ENCODE measurements around the gene TRPM7.

Gene TRPM7

DNA sequence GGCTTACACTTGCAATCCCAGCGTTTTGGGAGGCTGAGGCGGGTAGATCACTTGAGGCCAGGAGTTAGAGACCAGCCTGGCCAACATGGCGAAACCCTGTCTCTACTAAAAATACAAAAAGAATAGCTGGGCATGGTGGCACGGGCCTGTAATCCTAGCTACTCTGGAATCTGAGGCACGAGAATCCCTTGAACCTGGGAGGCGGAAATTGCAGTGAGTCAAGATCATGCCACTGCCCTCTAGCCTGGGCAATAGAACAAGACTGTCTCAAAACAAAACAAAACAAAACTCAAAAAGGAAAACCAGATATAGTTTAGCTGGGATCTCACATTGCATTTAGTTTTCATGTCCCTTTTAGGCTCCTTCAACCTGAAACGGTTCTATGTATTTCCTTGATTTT, 137.3 kb downstream of the TRPM7 start:
- H3K27ac ChIP-seq (ENCODE audit: insufficient read depth, low read length, poor library complexity, severe bottlenecking): no peak overlapping the region
- H3K4me1 ChIP-seq (ENCODE audit: control insufficient read depth, insufficient read depth, low read length, poor library complexity, severe bottlenecking): no peaks in the 10 kb centered on the region
- DNase-seq: no peak
- H3K9me3 ChIP-seq (ENCODE audit: control insufficient read depth, low read length): no peaks in the 10 kb centered on the region
- H3K36me3 ChIP-seq (ENCODE audit: control insufficient read depth, insufficient read depth, low read length): no peaks in the 10 kb centered on the region
- no peaks in the 10 kb centered on the region for H3K27me3 ChIP-seq (replicated peaks; ENCODE audit: control insufficient read depth, insufficient read depth, low read length, poor library complexity, severe bottlenecking)
- H3K4me3 ChIP-seq (ENCODE audit: insufficient read depth, low read depth, low read length, poor library complexity, severe bottlenecking): no peak overlapping the region

DNA sequence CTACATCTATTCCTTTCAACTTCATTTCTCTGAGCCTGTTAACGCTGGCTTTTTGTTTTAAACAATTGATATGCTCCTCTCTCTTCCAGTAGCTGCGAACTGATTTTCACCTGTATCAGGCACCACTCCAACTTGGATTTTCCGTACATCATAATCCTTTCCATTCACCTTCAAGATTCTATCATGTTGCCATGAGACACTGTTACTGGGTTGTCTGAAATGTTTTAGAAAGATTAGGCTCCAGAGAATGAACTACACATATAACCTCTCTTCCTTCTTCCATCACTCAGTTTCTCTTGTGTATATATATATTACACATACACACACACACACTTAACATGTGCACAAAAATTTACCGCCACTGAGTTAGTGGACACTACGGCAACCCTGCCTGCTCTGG, 140.0 kb downstream of the TRPM7 start, which contains the start of gene USP50:
Gene USP50, minus strand, starts transcription at position 101 of the 400 bp plus-strand sequence. CDS start 141 bp downstream, outside the sequence.
- Histone ChIP-seq H3K27ac (ENCODE audit: insufficient read depth, low read length, poor library complexity, severe bottlenecking) (no peak within 1 kb of the TSS), H3K4me3 (ENCODE audit: insufficient read depth, low read depth, low read length, poor library complexity, severe bottlenecking) (no peak within 1 kb of the TSS), H3K27me3 (replicated peaks; ENCODE audit: control insufficient read depth, insufficient read depth, low read length, poor library complexity, severe bottlenecking) (no peaks in the 10 kb centered on the region), H3K36me3 (ENCODE audit: control insufficient read depth, insufficient read depth, low read length) (no peaks in the 10 kb centered on the region), H3K9me3 (ENCODE audit: control insufficient read depth, low read length) (no peaks in the 10 kb centered on the region), H3K4me1 (ENCODE audit: control insufficient read depth, insufficient read depth, low read length, poor library complexity, severe bottlenecking) (no peaks in the 10 kb centered on the region)
- DNase-seq: no peak

DNA sequence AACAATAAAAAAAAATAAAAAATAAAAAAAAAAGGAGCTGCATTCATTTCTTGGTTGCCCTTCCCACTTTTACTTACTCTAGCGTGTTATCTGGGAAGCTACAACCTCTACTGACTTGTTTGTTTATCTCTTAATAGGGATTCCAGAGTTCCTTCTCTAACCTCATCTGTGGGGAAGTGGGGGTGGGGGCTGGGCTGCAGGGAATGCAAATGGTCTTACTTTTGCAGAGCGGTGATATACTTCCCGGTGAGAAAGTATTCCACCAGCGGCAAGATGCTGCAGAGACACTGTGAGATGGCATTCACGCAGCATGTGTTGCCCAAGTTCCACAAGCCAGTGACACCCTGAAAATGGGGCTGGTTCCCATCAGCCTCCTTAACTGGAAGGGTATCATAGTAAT, 142.2 kb downstream of the TRPM7 start:
- H3K4me3 ChIP-seq (ENCODE audit: insufficient read depth, low read depth, low read length, poor library complexity, severe bottlenecking): no peak overlapping the region
- DNase-seq: no peak
- no peak overlapping the region for H3K27ac ChIP-seq (ENCODE audit: insufficient read depth, low read length, poor library complexity, severe bottlenecking)
- no peaks in the 10 kb centered on the region for H3K36me3 ChIP-seq (ENCODE audit: control insufficient read depth, insufficient read depth, low read length)
- H3K27me3 ChIP-seq (replicated peaks; ENCODE audit: control insufficient read depth, insufficient read depth, low read length, poor library complexity, severe bottlenecking): no peaks in the 10 kb centered on the region
- no peaks in the 10 kb centered on the region for H3K4me1 ChIP-seq (ENCODE audit: control insufficient read depth, insufficient read depth, low read length, poor library complexity, severe bottlenecking)
- H3K9me3 ChIP-seq (ENCODE audit: control insufficient read depth, low read length): no peaks in the 10 kb centered on the region

DNA sequence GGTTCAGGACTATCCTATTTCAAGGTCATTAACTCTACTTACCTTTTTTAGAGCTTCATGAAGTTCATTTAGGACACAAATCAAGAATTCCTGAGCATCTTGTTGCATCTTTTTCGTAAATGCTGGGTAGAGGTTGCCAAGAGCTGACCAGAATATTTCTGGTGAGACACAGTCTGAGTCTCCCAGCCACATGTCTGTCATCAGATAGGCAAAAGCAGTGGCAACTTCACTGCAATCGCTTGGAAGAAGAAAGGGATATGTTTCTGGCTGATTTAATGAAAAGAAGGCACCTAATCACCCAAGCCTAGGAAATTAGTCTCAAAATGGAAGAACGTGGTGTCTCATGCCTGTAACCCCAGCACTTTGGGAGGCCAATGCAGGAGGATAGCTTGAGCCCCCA, 143.0 kb downstream of the TRPM7 start:
- Histone ChIP-seq H3K4me1 (ENCODE audit: control insufficient read depth, insufficient read depth, low read length, poor library complexity, severe bottlenecking) (no peaks in the 10 kb centered on the region), H3K27ac (ENCODE audit: insufficient read depth, low read length, poor library complexity, severe bottlenecking) (no peak overlapping the region), H3K36me3 (ENCODE audit: control insufficient read depth, insufficient read depth, low read length) (no peaks in the 10 kb centered on the region), H3K9me3 (ENCODE audit: control insufficient read depth, low read length) (no peaks in the 10 kb centered on the region), H3K4me3 (ENCODE audit: insufficient read depth, low read depth, low read length, poor library complexity, severe bottlenecking) (no peak overlapping the region), H3K27me3 (replicated peaks; ENCODE audit: control insufficient read depth, insufficient read depth, low read length, poor library complexity, severe bottlenecking) (no peaks in the 10 kb centered on the region)
- DNase-seq: no peak

DNA sequence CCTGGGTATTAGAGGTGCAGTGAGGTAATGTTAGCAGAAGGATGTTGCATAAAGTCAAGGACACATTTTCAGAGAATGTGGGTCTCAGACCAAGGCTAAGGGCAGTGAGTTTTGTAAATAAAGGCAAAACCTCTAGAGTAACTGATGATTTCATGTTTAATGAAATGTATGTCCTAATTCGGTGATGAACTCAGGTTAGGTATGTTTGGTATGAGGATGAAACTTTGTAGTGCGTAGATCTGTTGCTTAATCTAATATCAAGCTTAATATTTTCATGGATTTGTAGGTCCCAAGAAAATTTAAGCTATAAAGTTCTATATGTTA, 143.7 kb downstream of the TRPM7 start:
- no peaks in the 10 kb centered on the region for H3K27me3 ChIP-seq (replicated peaks; ENCODE audit: control insufficient read depth, insufficient read depth, low read length, poor library complexity, severe bottlenecking)
- no peaks in the 10 kb centered on the region for H3K9me3 ChIP-seq (ENCODE audit: control insufficient read depth, low read length)
- no peaks in the 10 kb centered on the region for H3K4me1 ChIP-seq (ENCODE audit: control insufficient read depth, insufficient read depth, low read length, poor library complexity, severe bottlenecking)
- H3K4me3 ChIP-seq (ENCODE audit: insufficient read depth, low read depth, low read length, poor library complexity, severe bottlenecking): no peak overlapping the region
- H3K36me3 ChIP-seq (ENCODE audit: control insufficient read depth, insufficient read depth, low read length): no peaks in the 10 kb centered on the region
- no peak for DNase-seq
- H3K27ac ChIP-seq (ENCODE audit: insufficient read depth, low read length, poor library complexity, severe bottlenecking): no peak overlapping the region

DNA sequence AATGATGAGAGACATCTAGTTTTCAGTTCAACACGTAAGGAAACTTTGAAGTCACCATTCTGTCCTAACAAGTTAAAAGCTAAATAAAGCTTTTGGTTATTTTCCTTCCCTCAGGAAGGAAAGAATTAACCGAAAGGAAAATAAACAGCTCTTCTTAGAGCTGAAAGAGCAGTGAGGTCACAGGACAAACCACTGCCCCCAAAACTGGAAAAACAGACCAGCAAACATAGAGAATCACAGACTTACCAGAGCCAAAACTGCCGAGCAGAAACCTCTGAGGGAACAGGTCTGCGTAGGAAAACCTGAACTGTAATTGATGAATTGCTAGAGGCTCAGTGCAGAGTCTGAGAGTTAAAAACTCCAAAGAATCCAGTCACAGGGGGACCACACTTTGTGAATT, 154.8 kb downstream of the TRPM7 start:
- Histone ChIP-seq H3K4me3 (ENCODE audit: insufficient read depth, low read depth, low read length, poor library complexity, severe bottlenecking) (no peak overlapping the region), H3K27me3 (replicated peaks; ENCODE audit: control insufficient read depth, insufficient read depth, low read length, poor library complexity, severe bottlenecking) (no peaks in the 10 kb centered on the region), H3K36me3 (ENCODE audit: control insufficient read depth, insufficient read depth, low read length) (no peaks in the 10 kb centered on the region), H3K27ac (ENCODE audit: insufficient read depth, low read length, poor library complexity, severe bottlenecking) (no peak overlapping the region), H3K9me3 (ENCODE audit: control insufficient read depth, low read length) (no peaks in the 10 kb centered on the region), H3K4me1 (ENCODE audit: control insufficient read depth, insufficient read depth, low read length, poor library complexity, severe bottlenecking) (no peaks in the 10 kb centered on the region)
- DNase-seq: no peak

DNA sequence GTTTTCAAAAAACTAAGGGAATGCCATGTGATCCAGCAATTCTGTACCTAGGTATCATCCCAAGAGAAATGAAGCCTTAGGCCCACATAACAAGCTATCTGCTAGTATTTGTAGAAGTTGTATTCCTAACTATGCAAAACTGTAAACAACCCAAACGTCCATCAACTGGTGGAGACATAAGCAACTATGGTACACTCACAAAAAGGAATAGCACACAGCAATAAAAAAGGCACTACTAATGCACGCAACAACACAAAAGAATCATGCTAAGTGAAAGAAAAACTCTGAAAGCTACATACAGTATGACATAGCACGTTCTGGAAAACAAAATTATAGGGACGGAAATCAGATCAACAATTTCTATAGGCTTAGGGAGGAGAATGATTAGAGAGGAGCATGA, 155.4 kb downstream of the TRPM7 start:
- no peak for DNase-seq
- H3K4me1 ChIP-seq (ENCODE audit: control insufficient read depth, insufficient read depth, low read length, poor library complexity, severe bottlenecking): no peaks in the 10 kb centered on the region
- no peaks in the 10 kb centered on the region for H3K36me3 ChIP-seq (ENCODE audit: control insufficient read depth, insufficient read depth, low read length)
- no peaks in the 10 kb centered on the region for H3K27me3 ChIP-seq (replicated peaks; ENCODE audit: control insufficient read depth, insufficient read depth, low read length, poor library complexity, severe bottlenecking)
- no peak overlapping the region for H3K27ac ChIP-seq (ENCODE audit: insufficient read depth, low read length, poor library complexity, severe bottlenecking)
- no peaks in the 10 kb centered on the region for H3K9me3 ChIP-seq (ENCODE audit: control insufficient read depth, low read length)
- no peak overlapping the region for H3K4me3 ChIP-seq (ENCODE audit: insufficient read depth, low read depth, low read length, poor library complexity, severe bottlenecking)

DNA sequence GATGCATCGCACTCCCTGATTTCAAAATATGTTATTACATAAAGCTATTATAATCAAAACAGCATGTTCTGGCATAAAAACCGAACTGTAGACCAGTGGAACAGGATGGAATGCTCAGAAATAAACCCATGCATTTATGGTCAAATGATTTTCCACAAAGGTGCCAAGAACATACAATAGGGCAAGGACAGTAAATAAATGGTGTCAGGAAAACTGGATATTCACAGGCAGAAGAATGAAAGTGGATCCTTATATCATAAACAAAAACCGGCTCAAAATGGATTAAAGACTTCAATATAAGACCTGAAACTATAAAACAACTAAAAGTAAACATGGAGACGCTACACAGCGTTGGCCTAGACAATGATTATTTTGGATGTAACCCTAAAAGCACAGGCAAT, 162.7 kb downstream of the TRPM7 start:
- no peak for DNase-seq
- H3K4me1 ChIP-seq (ENCODE audit: control insufficient read depth, insufficient read depth, low read length, poor library complexity, severe bottlenecking): no peaks in the 10 kb centered on the region

DNA sequence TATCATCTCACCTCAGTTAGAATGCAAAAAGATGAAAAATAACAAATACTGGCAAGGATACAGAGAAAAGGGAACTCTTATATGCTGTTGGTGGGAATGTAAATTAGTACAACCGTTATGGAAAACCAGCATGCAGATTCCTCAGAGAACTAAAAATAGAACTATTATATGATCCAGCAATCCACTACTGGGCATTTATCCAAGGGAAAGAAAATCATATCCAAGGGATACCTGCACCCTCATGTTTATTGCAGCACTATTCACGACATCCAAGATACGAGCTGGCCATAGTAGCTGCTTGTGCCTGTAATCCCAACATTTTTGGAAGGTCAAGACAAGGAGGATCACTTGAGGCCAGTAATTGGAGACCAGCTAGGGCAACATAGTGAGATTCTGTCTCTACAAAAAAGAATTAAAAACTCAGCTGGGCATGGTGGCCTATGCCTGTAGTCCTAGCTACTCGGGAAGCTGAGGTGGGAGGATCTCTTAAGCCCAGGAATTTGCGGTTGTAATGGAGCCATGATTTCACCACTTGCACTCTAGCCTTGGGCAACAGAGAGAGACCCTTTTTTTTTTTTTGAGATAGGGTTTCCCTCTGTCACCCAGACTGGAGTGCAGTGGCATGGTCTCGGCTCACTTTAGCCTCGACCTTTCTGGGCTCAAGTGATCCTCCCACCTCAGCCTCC, 166.7 kb downstream of the TRPM7 start:
- no peaks in the 10 kb centered on the region for H3K27me3 ChIP-seq (replicated peaks; ENCODE audit: control insufficient read depth, insufficient read depth, low read length, poor library complexity, severe bottlenecking)
- no peaks in the 10 kb centered on the region for H3K9me3 ChIP-seq (ENCODE audit: control insufficient read depth, low read length)
- H3K36me3 ChIP-seq (ENCODE audit: control insufficient read depth, insufficient read depth, low read length): no peaks in the 10 kb centered on the region
- DNase-seq: no peak
- no peak overlapping the region for H3K27ac ChIP-seq (ENCODE audit: insufficient read depth, low read length, poor library complexity, severe bottlenecking)
- no peak overlapping the region for H3K4me3 ChIP-seq (ENCODE audit: insufficient read depth, low read depth, low read length, poor library complexity, severe bottlenecking)
- no peaks in the 10 kb centered on the region for H3K4me1 ChIP-seq (ENCODE audit: control insufficient read depth, insufficient read depth, low read length, poor library complexity, severe bottlenecking)

More for the DNA sequence above, 162.7 kb downstream of the TRPM7 start:
- no peaks in the 10 kb centered on the region for H3K9me3 ChIP-seq (ENCODE audit: control insufficient read depth, low read length)
- no peak overlapping the region for H3K4me3 ChIP-seq (ENCODE audit: insufficient read depth, low read depth, low read length, poor library complexity, severe bottlenecking)
- H3K27me3 ChIP-seq (replicated peaks; ENCODE audit: control insufficient read depth, insufficient read depth, low read length, poor library complexity, severe bottlenecking): no peaks in the 10 kb centered on the region
- no peaks in the 10 kb centered on the region for H3K36me3 ChIP-seq (ENCODE audit: control insufficient read depth, insufficient read depth, low read length)
- H3K27ac ChIP-seq (ENCODE audit: insufficient read depth, low read length, poor library complexity, severe bottlenecking): no peak overlapping the region

DNA sequence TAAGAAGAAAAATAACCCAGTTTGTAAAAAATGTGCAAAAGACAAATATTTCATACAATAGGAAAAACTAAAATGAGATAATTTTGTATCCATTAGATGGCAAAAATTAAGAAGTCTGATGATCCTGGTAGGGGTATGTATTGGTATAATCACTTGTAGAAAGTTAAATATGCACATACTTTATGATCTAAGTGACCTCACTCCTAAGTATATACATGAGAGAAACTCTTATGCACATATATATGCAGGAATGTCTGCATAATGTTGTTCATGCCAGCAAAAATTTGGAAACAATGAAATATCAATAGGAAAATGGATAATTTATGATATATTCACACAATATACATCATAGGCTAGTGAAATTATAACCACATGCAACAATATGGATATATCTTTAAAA, 173.6 kb downstream of the TRPM7 start:
- H3K4me3 ChIP-seq (ENCODE audit: insufficient read depth, low read depth, low read length, poor library complexity, severe bottlenecking): no peak overlapping the region
- DNase-seq: no peak
- H3K36me3 ChIP-seq (ENCODE audit: control insufficient read depth, insufficient read depth, low read length): no peaks in the 10 kb centered on the region

More for the DNA sequence above, 173.6 kb downstream of the TRPM7 start:
- Histone ChIP-seq H3K27ac (ENCODE audit: insufficient read depth, low read length, poor library complexity, severe bottlenecking) (no peak overlapping the region), H3K27me3 (replicated peaks; ENCODE audit: control insufficient read depth, insufficient read depth, low read length, poor library complexity, severe bottlenecking) (no peaks in the 10 kb centered on the region), H3K4me1 (ENCODE audit: control insufficient read depth, insufficient read depth, low read length, poor library complexity, severe bottlenecking) (no peaks in the 10 kb centered on the region), H3K9me3 (ENCODE audit: control insufficient read depth, low read length) (no peaks in the 10 kb centered on the region)

All from effector memory CD4-positive, alpha-beta T cell (primary cell).